AG04449 (cell line): ENCODE data around the gene SAYSD1.

Experiments
- CTCF ChIA-PET: fragments of 350-600 bp; formaldehyde crosslinking; extraction: SDS; loops from one replicate; lab custom pipeline; 2021; ENCODE audit warnings: antibody characterized with exemption; lab: Yijun Ruan, JAX
- POLR2A ChIA-PET: fragments of 400-600, 350-600 bp; formaldehyde crosslinking; extraction: SDS; loops from one replicate; lab custom pipeline; 2020; ENCODE audit warnings: antibody characterized with exemption, inconsistent platforms; lab: Yijun Ruan, JAX
- DNase-seq: peaks from one replicate; pipeline ENCODE4 v3.0.0-alpha.2; 2010; ENCODE audit warnings: low read depth, low spot score
- H3K4me3 ChIP-seq: 2 replicates; pipeline ENCODE4 v1.5.1; 2011; ENCODE audit warnings: low read depth, mild to moderate bottlenecking, control low read depth, low read length
- TF ChIP-seq, protein P1 (sequence below): IDR thresholded peaks from one replicate; pipeline ENCODE4 v1.5.1; 2011; ENCODE audit warnings: mild to moderate bottlenecking, moderate library complexity, low read length, control low read depth, inconsistent platforms; ENCODE audit not compliant: insufficient read depth; ENCODE audit errors: missing control alignments

SAYSD1 gene

GRCh38 chr6:39078695-39079094 lies 36.3 kb downstream of the SAYSD1 start:
- TF ChIP-seq, protein P1, sequence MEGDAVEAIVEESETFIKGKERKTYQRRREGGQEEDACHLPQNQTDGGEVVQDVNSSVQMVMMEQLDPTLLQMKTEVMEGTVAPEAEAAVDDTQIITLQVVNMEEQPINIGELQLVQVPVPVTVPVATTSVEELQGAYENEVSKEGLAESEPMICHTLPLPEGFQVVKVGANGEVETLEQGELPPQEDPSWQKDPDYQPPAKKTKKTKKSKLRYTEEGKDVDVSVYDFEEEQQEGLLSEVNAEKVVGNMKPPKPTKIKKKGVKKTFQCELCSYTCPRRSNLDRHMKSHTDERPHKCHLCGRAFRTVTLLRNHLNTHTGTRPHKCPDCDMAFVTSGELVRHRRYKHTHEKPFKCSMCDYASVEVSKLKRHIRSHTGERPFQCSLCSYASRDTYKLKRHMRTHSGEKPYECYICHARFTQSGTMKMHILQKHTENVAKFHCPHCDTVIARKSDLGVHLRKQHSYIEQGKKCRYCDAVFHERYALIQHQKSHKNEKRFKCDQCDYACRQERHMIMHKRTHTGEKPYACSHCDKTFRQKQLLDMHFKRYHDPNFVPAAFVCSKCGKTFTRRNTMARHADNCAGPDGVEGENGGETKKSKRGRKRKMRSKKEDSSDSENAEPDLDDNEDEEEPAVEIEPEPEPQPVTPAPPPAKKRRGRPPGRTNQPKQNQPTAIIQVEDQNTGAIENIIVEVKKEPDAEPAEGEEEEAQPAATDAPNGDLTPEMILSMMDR = no peak
- DNase-seq = no peak
- no peak overlapping the region for H3K4me3 ChIP-seq
- POLR2A ChIA-PET = no interaction called here
- CTCF ChIA-PET = no interaction called here

DNA sequence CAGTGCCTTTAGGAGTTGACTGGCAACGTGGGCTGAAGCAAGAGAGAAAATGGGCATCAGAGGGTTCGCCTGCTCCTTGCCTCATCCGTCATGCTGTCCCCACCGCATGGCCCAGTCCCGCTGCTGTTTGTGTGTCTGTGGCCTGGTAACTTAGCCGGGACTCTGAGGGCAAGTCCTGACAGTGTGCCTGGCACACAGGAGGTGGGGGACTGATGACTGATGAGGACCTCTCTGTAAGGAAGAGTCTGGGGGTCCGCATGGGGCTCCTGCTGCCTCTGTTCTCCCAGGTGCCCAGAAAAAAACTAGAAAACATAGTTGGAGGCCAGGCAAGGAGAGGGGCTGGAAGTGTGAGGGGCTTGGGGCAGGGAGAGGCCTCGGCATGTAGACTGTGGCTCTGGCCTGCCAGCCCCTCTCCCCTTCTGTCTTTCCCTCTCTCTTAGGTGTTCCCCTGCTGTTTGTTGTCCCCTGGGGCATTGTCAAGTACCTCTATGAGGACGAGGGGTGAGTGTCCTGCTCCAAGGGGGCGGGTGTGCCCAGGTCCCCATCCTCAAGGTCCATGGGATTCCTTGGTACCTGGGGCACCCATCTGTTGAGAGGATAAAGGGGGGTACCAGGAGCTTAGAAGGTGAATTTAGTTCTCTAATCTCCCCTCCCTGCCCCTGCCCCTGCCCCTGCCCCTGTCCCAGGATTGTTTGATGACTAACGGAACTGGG lies 36.9 kb downstream of the SAYSD1 start:
- TF ChIP-seq, protein P1 = no peak
- ChIA-PET CTCF (no interaction called here), POLR2A (no interaction called here)
- no peak for DNase-seq
- H3K4me3 ChIP-seq = no peak overlapping the region

DNA sequence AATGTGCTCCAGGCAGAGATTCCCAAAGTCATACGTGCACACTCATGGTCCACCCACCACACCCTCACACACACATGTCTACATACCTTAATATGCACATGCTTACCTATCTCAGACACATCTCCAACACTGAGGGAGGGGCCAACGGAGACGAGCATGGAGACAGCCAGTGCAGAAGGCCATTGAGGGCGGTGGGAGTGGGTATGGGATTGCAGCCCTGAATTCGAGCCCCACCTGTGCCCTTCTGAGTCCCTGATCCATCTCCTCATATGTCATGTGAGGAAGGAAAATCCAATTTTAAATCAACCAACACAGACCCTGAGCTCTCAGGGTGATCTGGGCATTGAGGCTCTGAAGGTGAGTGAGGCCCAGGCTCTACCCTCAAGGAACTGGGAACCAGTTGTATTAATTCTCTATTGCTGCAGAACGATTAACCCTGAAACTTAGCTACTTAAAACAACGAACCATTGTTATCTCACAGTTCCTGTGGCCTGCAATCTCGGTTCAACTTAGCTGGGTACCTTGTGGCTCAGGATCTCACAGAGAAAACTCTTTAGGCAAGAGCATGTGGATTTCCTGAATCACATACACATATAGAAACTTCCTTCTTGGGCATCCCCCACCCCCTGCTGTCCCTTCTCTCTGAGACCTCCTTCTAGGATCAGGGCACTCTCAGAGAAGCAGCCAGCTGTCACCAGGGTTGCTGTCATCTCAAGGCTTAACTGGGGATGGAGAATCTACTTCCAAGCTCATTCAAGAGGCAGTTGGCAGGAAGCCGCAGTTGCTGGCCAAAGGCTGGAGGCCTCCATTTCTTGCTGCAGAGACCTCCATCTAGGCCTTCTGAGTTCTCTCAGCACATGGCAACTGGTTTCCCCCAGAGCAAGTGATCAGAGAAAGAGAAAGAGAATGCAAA lies 38.1 kb downstream of the SAYSD1 start:
- TF ChIP-seq, protein P1 = no peak
- no peak for DNase-seq
- POLR2A ChIA-PET = no interaction called here
- CTCF ChIA-PET = no interaction called here
- H3K4me3 ChIP-seq = no peak overlapping the region

- TF ChIP-seq, protein P1 = no peak
- POLR2A ChIA-PET = no interaction called here
- CTCF ChIA-PET = no interaction called here
- no peak for DNase-seq
- no peak overlapping the region for H3K4me3 ChIP-seq
These were observed 39.0 kb downstream of the SAYSD1 start for GRCh38 chr6:39075807-39076622.

DNA sequence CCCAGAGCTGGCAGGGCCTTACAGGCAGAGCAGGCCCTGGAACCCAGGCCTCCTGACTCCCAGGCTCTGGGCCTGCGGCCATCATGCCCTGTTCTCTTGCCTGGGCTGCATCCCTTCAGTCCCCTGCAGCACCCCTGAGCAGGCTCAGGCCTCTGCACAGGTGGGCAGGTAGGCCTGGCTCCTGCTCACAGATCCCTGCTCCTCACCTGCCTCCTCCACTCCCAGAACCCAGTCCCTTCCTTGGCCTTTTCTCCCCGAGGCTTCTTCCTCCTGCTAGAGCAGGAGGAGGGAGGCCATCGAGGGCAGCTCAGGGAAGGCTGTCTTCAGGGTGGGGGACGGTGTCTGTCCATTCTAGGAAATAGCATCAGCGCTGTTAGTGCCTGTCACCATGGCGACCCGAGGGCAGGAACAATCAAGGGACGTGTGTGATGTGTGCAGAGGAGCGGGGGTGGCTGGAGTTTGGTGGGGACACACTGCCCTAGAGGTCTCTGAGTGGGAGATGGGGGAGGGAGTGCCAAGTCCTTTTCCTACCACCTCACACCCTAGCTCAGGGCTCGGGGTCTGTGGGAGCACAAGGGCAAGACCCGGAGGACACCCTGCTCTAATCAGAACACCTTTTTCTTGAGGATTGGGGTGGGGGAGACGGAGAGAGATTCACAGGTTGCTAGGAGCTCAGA lies 39.8 kb downstream of the SAYSD1 start:
- TF ChIP-seq, protein P1 = no peak
- no peak overlapping the region for H3K4me3 ChIP-seq
- no peak for DNase-seq
- ChIA-PET CTCF (no interaction called here), POLR2A (no interaction called here)
